Adrenal gland (tissue), 5 donors: ENCODE results near the gene MAP3K19.

Experiments used
- POLR2A ChIP-seq, 2 donors: fragments of 450-650 bp; IDR thresholded peaks; one replicate each; pipeline ENCODE4 v1.6.1; 2017; ENCODE audit warnings: antibody characterized with exemption in 2 of 2, mild to moderate bottlenecking in 2 of 2, moderate library complexity in 1 of 2
- TF ChIP-seq, protein P1 (sequence below), 6 experiments: fragments of 450-650 bp in 4 of 6; fragments of 200-600 bp in 2 of 6; sonication (generic) in 1 of 6; IDR thresholded peaks; 1 replicate in 5 of 6; 2 replicates in 1 of 6; pipeline versions ENCODE4 v1.5.1 to v1.8.0; 2016 to 2021; ENCODE audit warnings: antibody characterized with exemption in 6 of 6, mild to moderate bottlenecking in 2 of 6, moderate library complexity in 1 of 6
- donor health status: DM: no; HTN: no; CAD: no.

DNA sequence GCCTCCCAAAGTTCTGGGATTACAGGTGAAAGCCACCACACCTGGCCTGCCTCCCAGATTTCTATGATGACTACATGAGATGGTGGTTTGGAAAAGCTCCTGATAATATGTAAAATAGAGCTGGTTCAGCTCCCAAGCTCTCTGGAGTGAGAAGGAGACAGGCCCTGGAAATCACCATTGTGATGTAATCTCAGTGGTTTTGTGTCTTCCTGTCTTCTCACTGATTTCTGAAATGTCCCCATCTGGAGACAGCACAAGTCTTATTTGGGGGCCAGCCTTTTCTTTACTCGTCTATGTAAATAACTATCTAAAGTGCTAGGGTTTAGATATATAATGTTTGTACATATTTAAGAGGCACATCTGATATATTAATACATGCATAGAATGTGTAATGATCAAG is 64.6 kb downstream of the MAP3K19 start:
- TF ChIP-seq, protein P1, sequence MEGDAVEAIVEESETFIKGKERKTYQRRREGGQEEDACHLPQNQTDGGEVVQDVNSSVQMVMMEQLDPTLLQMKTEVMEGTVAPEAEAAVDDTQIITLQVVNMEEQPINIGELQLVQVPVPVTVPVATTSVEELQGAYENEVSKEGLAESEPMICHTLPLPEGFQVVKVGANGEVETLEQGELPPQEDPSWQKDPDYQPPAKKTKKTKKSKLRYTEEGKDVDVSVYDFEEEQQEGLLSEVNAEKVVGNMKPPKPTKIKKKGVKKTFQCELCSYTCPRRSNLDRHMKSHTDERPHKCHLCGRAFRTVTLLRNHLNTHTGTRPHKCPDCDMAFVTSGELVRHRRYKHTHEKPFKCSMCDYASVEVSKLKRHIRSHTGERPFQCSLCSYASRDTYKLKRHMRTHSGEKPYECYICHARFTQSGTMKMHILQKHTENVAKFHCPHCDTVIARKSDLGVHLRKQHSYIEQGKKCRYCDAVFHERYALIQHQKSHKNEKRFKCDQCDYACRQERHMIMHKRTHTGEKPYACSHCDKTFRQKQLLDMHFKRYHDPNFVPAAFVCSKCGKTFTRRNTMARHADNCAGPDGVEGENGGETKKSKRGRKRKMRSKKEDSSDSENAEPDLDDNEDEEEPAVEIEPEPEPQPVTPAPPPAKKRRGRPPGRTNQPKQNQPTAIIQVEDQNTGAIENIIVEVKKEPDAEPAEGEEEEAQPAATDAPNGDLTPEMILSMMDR (IDR thresholded peaks at IDR 0.05): no peak
- no peak for TF ChIP-seq POLR2A (IDR thresholded peaks at IDR 0.05)
